ENCODE data around the gene EDDM13. TPM values are rescaled to one million over a fixed set of nuclear protein-coding genes. Genes with fewer than 3 reads are reported as not detected.

EDDM13 gene
- total and polyA plus RNA-seq, 2 of the 13 experiments (the other 11 are each of a cell fraction or from before 2014, with no cell fraction given) = not detected

DNA sequence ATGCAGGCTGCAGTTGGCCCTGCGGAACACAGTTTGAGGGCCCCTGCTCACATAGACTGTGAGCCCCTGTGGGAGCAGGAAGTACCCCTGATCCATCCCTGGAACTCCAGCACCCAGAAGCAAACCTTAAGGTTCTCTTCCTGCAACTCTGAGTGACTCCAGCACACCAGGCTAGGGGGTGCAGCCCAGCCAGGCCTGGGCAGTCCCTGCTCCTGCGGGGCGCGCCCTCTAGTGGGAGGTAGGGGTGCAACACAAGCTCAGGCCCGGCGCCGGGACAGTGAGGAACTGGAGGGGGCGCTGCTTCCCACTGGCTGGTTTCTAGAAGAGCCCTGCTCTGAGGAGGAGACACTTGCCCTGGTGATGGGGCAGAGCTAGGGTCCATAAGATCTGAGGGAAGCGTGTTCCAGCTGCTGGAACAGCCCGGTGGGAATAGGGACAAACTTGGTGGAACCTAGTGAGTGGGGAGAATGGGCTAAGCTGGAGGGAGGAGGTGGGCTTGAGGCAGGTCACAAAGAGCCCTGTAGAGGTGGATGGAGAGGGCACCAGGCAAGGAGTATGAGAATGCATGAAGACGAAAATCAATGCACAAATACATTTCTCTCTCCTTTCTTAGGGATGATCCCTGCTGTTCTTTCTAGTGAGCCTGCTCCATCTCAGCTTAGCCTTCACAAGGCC is 37.1 kb downstream of the EDDM13 start (continued):
- TF ChIP-seq, protein P1, sequence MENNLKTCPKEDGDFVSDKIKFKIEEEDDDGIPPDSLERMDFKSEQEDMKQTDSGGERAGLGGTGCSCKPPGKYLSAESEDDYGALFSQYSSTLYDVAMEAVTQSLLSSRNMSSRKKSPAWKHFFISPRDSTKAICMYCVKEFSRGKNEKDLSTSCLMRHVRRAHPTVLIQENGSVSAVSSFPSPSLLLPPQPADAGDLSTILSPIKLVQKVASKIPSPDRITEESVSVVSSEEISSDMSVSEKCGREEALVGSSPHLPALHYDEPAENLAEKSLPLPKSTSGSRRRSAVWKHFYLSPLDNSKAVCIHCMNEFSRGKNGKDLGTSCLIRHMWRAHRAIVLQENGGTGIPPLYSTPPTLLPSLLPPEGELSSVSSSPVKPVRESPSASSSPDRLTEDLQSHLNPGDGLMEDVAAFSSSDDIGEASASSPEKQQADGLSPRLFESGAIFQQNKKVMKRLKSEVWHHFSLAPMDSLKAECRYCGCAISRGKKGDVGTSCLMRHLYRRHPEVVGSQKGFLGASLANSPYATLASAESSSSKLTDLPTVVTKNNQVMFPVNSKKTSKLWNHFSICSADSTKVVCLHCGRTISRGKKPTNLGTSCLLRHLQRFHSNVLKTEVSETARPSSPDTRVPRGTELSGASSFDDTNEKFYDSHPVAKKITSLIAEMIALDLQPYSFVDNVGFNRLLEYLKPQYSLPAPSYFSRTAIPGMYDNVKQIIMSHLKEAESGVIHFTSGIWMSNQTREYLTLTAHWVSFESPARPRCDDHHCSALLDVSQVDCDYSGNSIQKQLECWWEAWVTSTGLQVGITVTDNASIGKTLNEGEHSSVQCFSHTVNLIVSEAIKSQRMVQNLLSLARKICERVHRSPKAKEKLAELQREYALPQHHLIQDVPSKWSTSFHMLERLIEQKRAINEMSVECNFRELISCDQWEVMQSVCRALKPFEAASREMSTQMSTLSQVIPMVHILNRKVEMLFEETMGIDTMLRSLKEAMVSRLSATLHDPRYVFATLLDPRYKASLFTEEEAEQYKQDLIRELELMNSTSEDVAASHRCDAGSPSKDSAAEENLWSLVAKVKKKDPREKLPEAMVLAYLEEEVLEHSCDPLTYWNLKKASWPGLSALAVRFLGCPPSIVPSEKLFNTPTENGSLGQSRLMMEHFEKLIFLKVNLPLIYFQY (CRISPR knock-in tag; IDR thresholded peaks at IDR 0.05; ENCODE audit: borderline replicate concordance) = no peak
- no peak for TF ChIP-seq ZNF790 (CRISPR knock-in tag; IDR thresholded peaks at IDR 0.05; ENCODE audit: borderline replicate concordance)
- no peak for TF ChIP-seq MLLT10 (CRISPR knock-in tag; IDR thresholded peaks at IDR 0.05)
- peak; percentile 13; the same call in 1 of the 2 replicates for TF ChIP-seq BCL6 (CRISPR knock-in tag; IDR thresholded peaks at IDR 0.05)
- TF ChIP-seq ZNF451 (CRISPR knock-in tag; IDR thresholded peaks at IDR 0.05) = no peak
- TF ChIP-seq KAT2B (IDR thresholded peaks at IDR 0.05; ENCODE audit: borderline replicate concordance, low read depth, low read length) = no peak
- TF ChIP-seq, protein P2, sequence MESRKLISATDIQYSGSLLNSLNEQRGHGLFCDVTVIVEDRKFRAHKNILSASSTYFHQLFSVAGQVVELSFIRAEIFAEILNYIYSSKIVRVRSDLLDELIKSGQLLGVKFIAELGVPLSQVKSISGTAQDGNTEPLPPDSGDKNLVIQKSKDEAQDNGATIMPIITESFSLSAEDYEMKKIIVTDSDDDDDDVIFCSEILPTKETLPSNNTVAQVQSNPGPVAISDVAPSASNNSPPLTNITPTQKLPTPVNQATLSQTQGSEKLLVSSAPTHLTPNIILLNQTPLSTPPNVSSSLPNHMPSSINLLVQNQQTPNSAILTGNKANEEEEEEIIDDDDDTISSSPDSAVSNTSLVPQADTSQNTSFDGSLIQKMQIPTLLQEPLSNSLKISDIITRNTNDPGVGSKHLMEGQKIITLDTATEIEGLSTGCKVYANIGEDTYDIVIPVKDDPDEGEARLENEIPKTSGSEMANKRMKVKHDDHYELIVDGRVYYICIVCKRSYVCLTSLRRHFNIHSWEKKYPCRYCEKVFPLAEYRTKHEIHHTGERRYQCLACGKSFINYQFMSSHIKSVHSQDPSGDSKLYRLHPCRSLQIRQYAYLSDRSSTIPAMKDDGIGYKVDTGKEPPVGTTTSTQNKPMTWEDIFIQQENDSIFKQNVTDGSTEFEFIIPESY (CRISPR knock-in tag; IDR thresholded peaks at IDR 0.05) = peak; percentile 99
- no peak for TF ChIP-seq FOXP1 (IDR thresholded peaks at IDR 0.05)
- TF ChIP-seq FOXP1 (CRISPR knock-in tag; IDR thresholded peaks at IDR 0.05) = no peak
- TF ChIP-seq RARA (CRISPR knock-in tag; IDR thresholded peaks at IDR 0.05) = no peak
- peak; percentile 62; the same call in 1 of the 2 replicates for TF ChIP-seq REPIN1 (CRISPR knock-in tag; IDR thresholded peaks at IDR 0.05; ENCODE audit: borderline replicate concordance, low read depth)
- no peak for TF ChIP-seq ZNF501 (CRISPR knock-in tag; IDR thresholded peaks at IDR 0.05)
- TF ChIP-seq, protein P3, sequence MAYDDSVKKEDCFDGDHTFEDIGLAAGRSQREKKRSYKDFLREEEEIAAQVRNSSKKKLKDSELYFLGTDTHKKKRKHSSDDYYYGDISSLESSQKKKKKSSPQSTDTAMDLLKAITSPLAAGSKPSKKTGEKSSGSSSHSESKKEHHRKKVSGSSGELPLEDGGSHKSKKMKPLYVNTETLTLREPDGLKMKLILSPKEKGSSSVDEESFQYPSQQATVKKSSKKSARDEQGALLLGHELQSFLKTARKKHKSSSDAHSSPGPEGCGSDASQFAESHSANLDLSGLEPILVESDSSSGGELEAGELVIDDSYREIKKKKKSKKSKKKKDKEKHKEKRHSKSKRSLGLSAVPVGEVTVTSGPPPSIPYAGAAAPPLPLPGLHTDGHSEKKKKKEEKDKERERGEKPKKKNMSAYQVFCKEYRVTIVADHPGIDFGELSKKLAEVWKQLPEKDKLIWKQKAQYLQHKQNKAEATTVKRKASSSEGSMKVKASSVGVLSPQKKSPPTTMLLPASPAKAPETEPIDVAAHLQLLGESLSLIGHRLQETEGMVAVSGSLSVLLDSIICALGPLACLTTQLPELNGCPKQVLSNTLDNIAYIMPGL (CRISPR knock-in tag; IDR thresholded peaks at IDR 0.05; ENCODE audit: borderline replicate concordance in 1 of 2, low read depth in 1 of 2) = peak; percentile 59 to 83; a peak in 3 of 4 replicates
- TF ChIP-seq MXI1 (IDR thresholded peaks at IDR 0.05; ENCODE audit: borderline replicate concordance, low read depth, low read length) = no peak
- peak; percentile 55 for TF ChIP-seq ZNF768 (CRISPR knock-in tag; IDR thresholded peaks at IDR 0.05)
- TF ChIP-seq TGIF2 (CRISPR knock-in tag; IDR thresholded peaks at IDR 0.05) = 0 out of 2 replicates have a peak, but pooled peaks have one; percentile 33
- peak; percentile 37; the same call in 1 of the 2 replicates for TF ChIP-seq TBX2 (CRISPR knock-in tag; IDR thresholded peaks at IDR 0.05; ENCODE audit: borderline replicate concordance)
- TF ChIP-seq, protein P4, sequence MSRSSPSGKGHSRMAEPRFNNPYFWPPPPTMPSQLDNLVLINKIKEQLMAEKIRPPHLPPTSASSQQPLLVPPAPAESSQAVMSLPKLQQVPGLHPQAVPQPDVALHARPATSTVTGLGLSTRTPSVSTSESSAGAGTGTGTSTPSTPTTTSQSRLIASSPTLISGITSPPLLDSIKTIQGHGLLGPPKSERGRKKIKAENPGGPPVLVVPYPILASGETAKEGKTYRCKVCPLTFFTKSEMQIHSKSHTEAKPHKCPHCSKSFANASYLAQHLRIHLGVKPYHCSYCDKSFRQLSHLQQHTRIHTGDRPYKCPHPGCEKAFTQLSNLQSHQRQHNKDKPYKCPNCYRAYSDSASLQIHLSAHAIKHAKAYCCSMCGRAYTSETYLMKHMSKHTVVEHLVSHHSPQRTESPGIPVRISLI (CRISPR knock-in tag; IDR thresholded peaks at IDR 0.05; ENCODE audit: borderline replicate concordance) = no peak
- no peak for TF ChIP-seq ZBTB20 (CRISPR knock-in tag; IDR thresholded peaks at IDR 0.05; ENCODE audit: borderline replicate concordance, low read depth)
- peak; percentile 58; the same call in 1 of the 2 replicates for TF ChIP-seq GABPB1 (CRISPR knock-in tag; IDR thresholded peaks at IDR 0.05)
- TF ChIP-seq ZFP36L2 (CRISPR knock-in tag; IDR thresholded peaks at IDR 0.05) = no peak
- 0 out of 2 replicates have a peak, but pooled peaks have one; percentile 21 for TF ChIP-seq SPEN (CRISPR knock-in tag; IDR thresholded peaks at IDR 0.05; ENCODE audit: low read depth)
